DOHH2 (cell line): ENCODE data around the gene AP5Z1.

Source experiments
- H3F3A ChIP-seq: fragments of 200-600 bp; sonication (generic), shearing (Covaris generic); 2 replicates; pipeline ENCODE4 v1.6.0; 2016; ENCODE audit warnings: antibody characterized with exemption, mild to moderate bottlenecking; ENCODE audit not compliant: control insufficient read depth, insufficient read depth
- H3K27ac ChIP-seq: fragments of 200-600 bp; sonication (generic); 2 replicates; pipeline ENCODE4 v1.5.1; 2014; ENCODE audit warnings: low read depth, mild to moderate bottlenecking, low read length, moderate library complexity
- H3K27me3 ChIP-seq: fragments of 200-600 bp; sonication (generic); 2 replicates; pipeline ENCODE4 v1.6.1; 2014; ENCODE audit warnings: mild to moderate bottlenecking, low read length, mixed read lengths; ENCODE audit not compliant: control insufficient read depth
- H3K36me3 ChIP-seq: fragments of 200-600 bp; sonication (generic); 2 replicates; pipeline ENCODE4 v1.6.1; 2014; ENCODE audit warnings: mild to moderate bottlenecking, low read length, moderate library complexity, mixed read lengths; ENCODE audit not compliant: control insufficient read depth
- H3K4me1 ChIP-seq: fragments of 200-600 bp; sonication (generic); 2 replicates; pipeline ENCODE4 v1.6.1; 2014; ENCODE audit warnings: mild to moderate bottlenecking, low read length, mixed read lengths; ENCODE audit not compliant: control insufficient read depth
- H3K4me2 ChIP-seq: fragments of 200-600 bp; sonication (generic); 2 replicates; pipeline ENCODE4 v1.6.0; 2014; ENCODE audit warnings: mild to moderate bottlenecking, low read length, moderate library complexity
- H3K4me3 ChIP-seq: fragments of 200-600 bp; sonication (generic); 2 replicates; pipeline ENCODE4 v1.5.1; 2014; ENCODE audit warnings: mild to moderate bottlenecking, low read length, mixed read lengths
- H3K79me2 ChIP-seq: fragments of 200-600 bp; sonication (generic); 2 replicates; pipeline ENCODE4 v1.6.1; 2014; ENCODE audit warnings: mild to moderate bottlenecking, low read length, mixed read lengths; ENCODE audit not compliant: control insufficient read depth
- H3K9me2 ChIP-seq: fragments of 200-600 bp; sonication (generic); replicated peaks from 2 replicates; pipeline ENCODE4 v1.6.1; 2014; ENCODE audit warnings: mild to moderate bottlenecking, low read length, mixed read lengths; ENCODE audit not compliant: control insufficient read depth
- H3K9me3 ChIP-seq: fragments of 200-600 bp; sonication (generic); 2 replicates; pipeline ENCODE4 v1.6.1; 2014; ENCODE audit warnings: antibody characterized with exemption, low read length, mixed read lengths; ENCODE audit not compliant: control insufficient read depth, insufficient read depth
- H4K20me1 ChIP-seq: fragments of 200-600 bp; sonication (generic); 2 replicates; pipeline ENCODE4 v1.6.0; 2014; ENCODE audit warnings: low read depth, mild to moderate bottlenecking, antibody characterized with exemption, low read length, moderate library complexity; ENCODE audit not compliant: control insufficient read depth, insufficient read depth
- EZH2phosphoT487 ChIP-seq: fragments of 200-600 bp; sonication (generic); IDR thresholded peaks from 2 replicates; pipeline ENCODE4 v1.6.1; 2017; ENCODE audit warnings: borderline replicate concordance, mild to moderate bottlenecking, antibody characterized with exemption, low read length, moderate library complexity, mixed read lengths
- TF ChIP-seq, protein P1 (sequence below): fragments of 200-600 bp; sonication (generic); IDR thresholded peaks from one replicate; pipeline ENCODE4 v1.5.1; 2014; ENCODE audit warnings: antibody characterized with exemption, mild to moderate bottlenecking, low read depth, low read length; ENCODE audit not compliant: poor library complexity, severe bottlenecking

AP5Z1 gene

DNA sequence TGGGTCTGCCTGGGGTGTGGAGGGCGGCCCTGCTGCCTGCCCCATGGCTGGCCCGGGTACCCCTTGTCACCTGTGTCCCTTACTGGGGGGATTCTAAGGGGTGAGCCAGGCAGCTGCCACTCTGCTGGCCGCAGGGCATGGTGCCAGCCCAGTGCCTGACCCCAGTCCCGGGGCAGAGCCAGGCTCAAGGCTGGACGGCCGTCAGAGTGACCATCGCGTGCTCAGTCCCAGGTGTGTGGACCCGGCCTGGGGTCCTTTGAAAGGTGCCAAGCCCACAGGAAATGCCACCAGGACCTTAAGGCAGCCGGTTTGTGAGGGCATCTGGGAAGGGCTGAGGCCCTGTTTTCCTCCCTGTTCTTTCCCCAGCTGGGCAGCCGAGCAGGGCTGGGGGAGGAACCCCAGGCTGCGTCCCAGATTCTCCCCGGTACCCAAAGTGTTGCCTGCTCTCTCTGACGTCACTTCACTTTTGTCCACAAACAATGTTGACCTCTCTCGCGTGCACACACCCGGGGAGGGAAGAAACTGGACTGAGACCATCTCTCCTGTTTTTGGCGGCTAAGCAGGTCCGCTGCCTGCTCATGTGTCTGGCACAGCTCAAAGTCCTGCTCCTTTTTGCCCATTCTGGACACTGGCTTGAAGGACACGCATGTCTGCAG lies 48.8 kb downstream of the AP5Z1 start:
- Histone ChIP-seq H3K36me3 (no peaks in the 10 kb centered on the region), H3K9me2 (no peaks in the 10 kb centered on the region), H3K9me3 (no peaks in the 10 kb centered on the region), H3K4me1 (no peaks in the 10 kb centered on the region), H4K20me1 (no peaks in the 10 kb centered on the region), H3F3A (no peaks in the 10 kb centered on the region), H3K27me3 (no peaks in the 10 kb centered on the region), H3K4me2 (no peak overlapping the region), H3K79me2 (no peaks in the 10 kb centered on the region), H3K4me3 (no peak overlapping the region), H3K27ac (no peak overlapping the region)
- no peak for TF ChIP-seq EZH2phosphoT487
- TF ChIP-seq, protein P1, sequence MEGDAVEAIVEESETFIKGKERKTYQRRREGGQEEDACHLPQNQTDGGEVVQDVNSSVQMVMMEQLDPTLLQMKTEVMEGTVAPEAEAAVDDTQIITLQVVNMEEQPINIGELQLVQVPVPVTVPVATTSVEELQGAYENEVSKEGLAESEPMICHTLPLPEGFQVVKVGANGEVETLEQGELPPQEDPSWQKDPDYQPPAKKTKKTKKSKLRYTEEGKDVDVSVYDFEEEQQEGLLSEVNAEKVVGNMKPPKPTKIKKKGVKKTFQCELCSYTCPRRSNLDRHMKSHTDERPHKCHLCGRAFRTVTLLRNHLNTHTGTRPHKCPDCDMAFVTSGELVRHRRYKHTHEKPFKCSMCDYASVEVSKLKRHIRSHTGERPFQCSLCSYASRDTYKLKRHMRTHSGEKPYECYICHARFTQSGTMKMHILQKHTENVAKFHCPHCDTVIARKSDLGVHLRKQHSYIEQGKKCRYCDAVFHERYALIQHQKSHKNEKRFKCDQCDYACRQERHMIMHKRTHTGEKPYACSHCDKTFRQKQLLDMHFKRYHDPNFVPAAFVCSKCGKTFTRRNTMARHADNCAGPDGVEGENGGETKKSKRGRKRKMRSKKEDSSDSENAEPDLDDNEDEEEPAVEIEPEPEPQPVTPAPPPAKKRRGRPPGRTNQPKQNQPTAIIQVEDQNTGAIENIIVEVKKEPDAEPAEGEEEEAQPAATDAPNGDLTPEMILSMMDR = no peak

DNA sequence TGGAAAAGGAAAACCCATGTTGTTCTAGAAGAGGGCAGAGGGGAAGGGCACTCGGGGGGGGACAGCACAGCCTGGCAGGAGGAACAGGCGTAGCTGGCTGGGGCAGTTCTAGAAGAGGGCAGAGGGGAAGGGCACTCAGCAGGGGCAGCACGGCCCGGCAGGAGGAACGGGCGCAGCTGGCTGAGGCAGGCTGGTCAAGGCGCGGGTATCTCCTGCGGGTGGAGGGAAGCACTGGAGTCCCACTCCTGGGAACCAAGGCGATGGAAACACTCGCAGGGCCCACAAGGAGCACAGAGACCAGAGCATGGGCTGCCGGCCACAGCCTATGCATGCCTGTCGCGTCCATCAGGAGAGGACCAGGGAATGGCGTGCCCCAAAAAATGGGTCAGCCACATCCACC lies 49.7 kb downstream of the AP5Z1 start:
- TF ChIP-seq, protein P1 = no peak
- TF ChIP-seq EZH2phosphoT487 = no peak
- no peak overlapping the region for H3K4me3 ChIP-seq
- H3F3A ChIP-seq = no peaks in the 10 kb centered on the region
- no peak overlapping the region for H3K4me2 ChIP-seq
- no peaks in the 10 kb centered on the region for H3K27me3 ChIP-seq
- H3K9me2 ChIP-seq = no peaks in the 10 kb centered on the region
- no peaks in the 10 kb centered on the region for H3K79me2 ChIP-seq
- H3K4me1 ChIP-seq = no peaks in the 10 kb centered on the region
- H3K9me3 ChIP-seq = no peaks in the 10 kb centered on the region
- no peak overlapping the region for H3K27ac ChIP-seq
- no peaks in the 10 kb centered on the region for H3K36me3 ChIP-seq
- no peaks in the 10 kb centered on the region for H4K20me1 ChIP-seq

DNA sequence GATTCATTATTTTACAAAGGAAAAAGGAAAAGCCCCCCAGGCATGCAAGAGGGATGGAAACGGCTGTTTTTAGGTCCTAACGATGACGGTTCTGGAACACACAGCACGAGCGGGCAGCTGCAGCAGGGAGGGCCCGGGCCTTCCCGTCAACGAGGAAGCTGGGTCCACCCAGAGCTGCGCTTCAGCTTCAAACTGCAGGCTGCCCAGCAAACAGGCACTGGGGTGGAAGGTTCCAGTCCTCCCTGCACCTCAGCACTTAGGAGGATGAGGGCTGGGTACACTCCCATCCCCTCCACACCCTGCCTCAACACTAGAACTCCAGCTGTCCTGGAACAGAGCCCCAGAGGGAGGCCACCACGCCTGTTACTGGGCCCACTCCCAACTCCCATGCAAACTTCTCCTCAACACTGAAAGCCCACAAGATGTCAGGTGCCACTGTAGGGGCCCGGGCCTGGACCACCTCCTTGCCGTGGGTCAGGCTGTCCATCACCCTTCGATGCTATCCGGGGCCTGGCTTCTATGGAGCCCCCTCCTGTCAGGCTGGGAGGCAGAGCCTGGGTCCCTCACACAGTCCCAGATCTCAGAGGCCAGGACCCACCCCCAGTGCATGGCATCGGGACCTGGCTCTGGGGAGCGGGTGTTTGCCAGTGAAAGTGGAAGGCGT lies 53.4 kb downstream of the AP5Z1 start:
- H3K9me3 ChIP-seq = no peaks in the 10 kb centered on the region
- no peaks in the 10 kb centered on the region for H3K9me2 ChIP-seq
- H3K27ac ChIP-seq = no peak overlapping the region
- no peaks in the 10 kb centered on the region for H3K4me1 ChIP-seq
- H3K27me3 ChIP-seq = no peaks in the 10 kb centered on the region
- no peaks in the 10 kb centered on the region for H3F3A ChIP-seq
- no peak overlapping the region for H3K4me2 ChIP-seq
- no peaks in the 10 kb centered on the region for H3K79me2 ChIP-seq
- no peaks in the 10 kb centered on the region for H4K20me1 ChIP-seq
- H3K4me3 ChIP-seq = no peak overlapping the region
- H3K36me3 ChIP-seq = no peaks in the 10 kb centered on the region
- no peak for TF ChIP-seq EZH2phosphoT487
- TF ChIP-seq, protein P1 = no peak
